H1 (cell line): ENCODE data around the gene R3HDM4. TPM values are rescaled to one million over a fixed set of nuclear protein-coding genes. Genes with fewer than 3 reads are reported as not detected.

Source experiments
- polyA plus RNA-seq, 7 experiments: library from polyadenylated mRNA; depleted of rRNA in 3 of 7; stranded (reverse) in 5 of 7; unstranded in 2 of 7; fragments of >200 nt in 5 of 7; fragments of 200-250 nt in 2 of 7; gene quantifications; 1 replicate in 5 of 7; 2 replicates in 1 of 7; 4 replicates in 1 of 7; pipeline versions ENCODE4 v1.2.1 to v1.2.3, GENCODE V29; 2011 to 2013; ENCODE audit warnings: missing spikeins in 2 of 7, mixed read lengths in 2 of 7
- total RNA-seq: library from RNA; stranded (reverse); fragmentation: NEBNext Ultra II Directional; extraction: Animal tissue kit (Norgen Biotek cat#: 25700); gene quantifications from 2 replicates; pipeline ENCODE4 v1.2.1, GENCODE V29; 2021
- TF ChIP-seq, protein P1 (sequence below): fragments of 300-600 bp; sonication (generic); IDR thresholded peaks from 2 replicates; pipeline ENCODE4 v1.7.1; 2012; ENCODE audit warnings: low read length, moderate library complexity, mild to moderate bottlenecking, inconsistent platforms; ENCODE audit not compliant: insufficient replicate concordance

Gene R3HDM4
- total and polyA plus RNA-seq, 2 of the 8 experiments (the other 6 are each of a cell fraction or from before 2014, with no cell fraction given): 76.8 to 102 TPM

DNA sequence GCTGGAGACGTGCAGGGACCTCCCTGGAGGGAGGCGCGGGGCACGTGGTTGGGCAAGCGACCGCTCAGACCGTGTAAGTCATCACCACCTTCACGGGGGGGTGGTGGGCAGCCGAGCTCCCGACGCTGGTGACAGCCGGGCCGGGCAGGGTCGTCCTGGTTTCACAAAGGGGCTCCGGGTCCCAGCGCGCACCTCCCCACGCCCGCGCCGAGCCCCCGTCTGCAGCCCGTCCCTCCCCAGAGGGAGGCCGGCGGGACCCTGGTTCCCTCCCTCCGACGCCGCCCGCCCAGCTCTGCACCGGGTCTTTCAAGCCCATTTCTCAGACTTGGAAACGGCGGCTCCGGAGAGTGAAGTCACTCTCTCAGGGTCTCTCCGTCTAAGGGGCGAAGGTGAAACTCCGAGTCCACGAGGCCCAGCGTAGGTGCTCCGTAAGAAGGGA lies 12.1 kb upstream of the R3HDM4 start (continued):
- TF ChIP-seq, protein P1, sequence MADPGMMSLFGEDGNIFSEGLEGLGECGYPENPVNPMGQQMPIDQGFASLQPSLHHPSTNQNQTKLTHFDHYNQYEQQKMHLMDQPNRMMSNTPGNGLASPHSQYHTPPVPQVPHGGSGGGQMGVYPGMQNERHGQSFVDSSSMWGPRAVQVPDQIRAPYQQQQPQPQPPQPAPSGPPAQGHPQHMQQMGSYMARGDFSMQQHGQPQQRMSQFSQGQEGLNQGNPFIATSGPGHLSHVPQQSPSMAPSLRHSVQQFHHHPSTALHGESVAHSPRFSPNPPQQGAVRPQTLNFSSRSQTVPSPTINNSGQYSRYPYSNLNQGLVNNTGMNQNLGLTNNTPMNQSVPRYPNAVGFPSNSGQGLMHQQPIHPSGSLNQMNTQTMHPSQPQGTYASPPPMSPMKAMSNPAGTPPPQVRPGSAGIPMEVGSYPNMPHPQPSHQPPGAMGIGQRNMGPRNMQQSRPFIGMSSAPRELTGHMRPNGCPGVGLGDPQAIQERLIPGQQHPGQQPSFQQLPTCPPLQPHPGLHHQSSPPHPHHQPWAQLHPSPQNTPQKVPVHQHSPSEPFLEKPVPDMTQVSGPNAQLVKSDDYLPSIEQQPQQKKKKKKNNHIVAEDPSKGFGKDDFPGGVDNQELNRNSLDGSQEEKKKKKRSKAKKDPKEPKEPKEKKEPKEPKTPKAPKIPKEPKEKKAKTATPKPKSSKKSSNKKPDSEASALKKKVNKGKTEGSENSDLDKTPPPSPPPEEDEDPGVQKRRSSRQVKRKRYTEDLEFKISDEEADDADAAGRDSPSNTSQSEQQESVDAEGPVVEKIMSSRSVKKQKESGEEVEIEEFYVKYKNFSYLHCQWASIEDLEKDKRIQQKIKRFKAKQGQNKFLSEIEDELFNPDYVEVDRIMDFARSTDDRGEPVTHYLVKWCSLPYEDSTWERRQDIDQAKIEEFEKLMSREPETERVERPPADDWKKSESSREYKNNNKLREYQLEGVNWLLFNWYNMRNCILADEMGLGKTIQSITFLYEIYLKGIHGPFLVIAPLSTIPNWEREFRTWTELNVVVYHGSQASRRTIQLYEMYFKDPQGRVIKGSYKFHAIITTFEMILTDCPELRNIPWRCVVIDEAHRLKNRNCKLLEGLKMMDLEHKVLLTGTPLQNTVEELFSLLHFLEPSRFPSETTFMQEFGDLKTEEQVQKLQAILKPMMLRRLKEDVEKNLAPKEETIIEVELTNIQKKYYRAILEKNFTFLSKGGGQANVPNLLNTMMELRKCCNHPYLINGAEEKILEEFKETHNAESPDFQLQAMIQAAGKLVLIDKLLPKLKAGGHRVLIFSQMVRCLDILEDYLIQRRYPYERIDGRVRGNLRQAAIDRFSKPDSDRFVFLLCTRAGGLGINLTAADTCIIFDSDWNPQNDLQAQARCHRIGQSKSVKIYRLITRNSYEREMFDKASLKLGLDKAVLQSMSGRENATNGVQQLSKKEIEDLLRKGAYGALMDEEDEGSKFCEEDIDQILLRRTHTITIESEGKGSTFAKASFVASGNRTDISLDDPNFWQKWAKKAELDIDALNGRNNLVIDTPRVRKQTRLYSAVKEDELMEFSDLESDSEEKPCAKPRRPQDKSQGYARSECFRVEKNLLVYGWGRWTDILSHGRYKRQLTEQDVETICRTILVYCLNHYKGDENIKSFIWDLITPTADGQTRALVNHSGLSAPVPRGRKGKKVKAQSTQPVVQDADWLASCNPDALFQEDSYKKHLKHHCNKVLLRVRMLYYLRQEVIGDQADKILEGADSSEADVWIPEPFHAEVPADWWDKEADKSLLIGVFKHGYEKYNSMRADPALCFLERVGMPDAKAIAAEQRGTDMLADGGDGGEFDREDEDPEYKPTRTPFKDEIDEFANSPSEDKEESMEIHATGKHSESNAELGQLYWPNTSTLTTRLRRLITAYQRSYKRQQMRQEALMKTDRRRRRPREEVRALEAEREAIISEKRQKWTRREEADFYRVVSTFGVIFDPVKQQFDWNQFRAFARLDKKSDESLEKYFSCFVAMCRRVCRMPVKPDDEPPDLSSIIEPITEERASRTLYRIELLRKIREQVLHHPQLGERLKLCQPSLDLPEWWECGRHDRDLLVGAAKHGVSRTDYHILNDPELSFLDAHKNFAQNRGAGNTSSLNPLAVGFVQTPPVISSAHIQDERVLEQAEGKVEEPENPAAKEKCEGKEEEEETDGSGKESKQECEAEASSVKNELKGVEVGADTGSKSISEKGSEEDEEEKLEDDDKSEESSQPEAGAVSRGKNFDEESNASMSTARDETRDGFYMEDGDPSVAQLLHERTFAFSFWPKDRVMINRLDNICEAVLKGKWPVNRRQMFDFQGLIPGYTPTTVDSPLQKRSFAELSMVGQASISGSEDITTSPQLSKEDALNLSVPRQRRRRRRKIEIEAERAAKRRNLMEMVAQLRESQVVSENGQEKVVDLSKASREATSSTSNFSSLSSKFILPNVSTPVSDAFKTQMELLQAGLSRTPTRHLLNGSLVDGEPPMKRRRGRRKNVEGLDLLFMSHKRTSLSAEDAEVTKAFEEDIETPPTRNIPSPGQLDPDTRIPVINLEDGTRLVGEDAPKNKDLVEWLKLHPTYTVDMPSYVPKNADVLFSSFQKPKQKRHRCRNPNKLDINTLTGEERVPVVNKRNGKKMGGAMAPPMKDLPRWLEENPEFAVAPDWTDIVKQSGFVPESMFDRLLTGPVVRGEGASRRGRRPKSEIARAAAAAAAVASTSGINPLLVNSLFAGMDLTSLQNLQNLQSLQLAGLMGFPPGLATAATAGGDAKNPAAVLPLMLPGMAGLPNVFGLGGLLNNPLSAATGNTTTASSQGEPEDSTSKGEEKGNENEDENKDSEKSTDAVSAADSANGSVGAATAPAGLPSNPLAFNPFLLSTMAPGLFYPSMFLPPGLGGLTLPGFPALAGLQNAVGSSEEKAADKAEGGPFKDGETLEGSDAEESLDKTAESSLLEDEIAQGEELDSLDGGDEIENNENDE: no peak
